HFFc6 (cell line): ENCODE results near the gene PLEKHA6. TPM values are rescaled to one million over a fixed set of nuclear protein-coding genes. Genes with fewer than 3 reads are reported as not detected.

Experiments used
- DNase-seq: peaks from one replicate; pipeline ENCODE4 v3.0.0-alpha.2; 2018
- H3K27ac Mint-ChIP-seq: 2 replicates; pipeline ENCODE4 v1.8.0; 2020; ENCODE audit warnings: mild to moderate bottlenecking, mixed read lengths
- H3K27me3 Mint-ChIP-seq: 2 replicates; pipeline ENCODE4 v1.8.0; 2021; ENCODE audit warnings: mild to moderate bottlenecking, moderate library complexity, mixed read lengths; ENCODE audit not compliant: insufficient read depth
- H3K36me3 Mint-ChIP-seq: 2 replicates; pipeline ENCODE4 v1.8.0; 2021; ENCODE audit warnings: low read depth, mixed read lengths
- H3K4me1 Mint-ChIP-seq: 2 replicates; pipeline ENCODE4 v1.8.0; 2020; ENCODE audit warnings: low read depth, mixed read lengths
- H3K4me3 Mint-ChIP-seq: 2 replicates; pipeline ENCODE4 v1.8.0; 2020; ENCODE audit warnings: mild to moderate bottlenecking, moderate library complexity, mixed read lengths
- H3K9me3 Mint-ChIP-seq: 2 replicates; pipeline ENCODE4 v1.8.0; 2020; ENCODE audit warnings: mild to moderate bottlenecking, mixed read lengths
- total RNA-seq, 6 experiments: library from RNA; stranded (reverse); fragmentation: NEBNext Ultra II Directional; extraction: Animal tissue kit (Norgen Biotek cat#: 25700); gene quantifications; 2 replicates in 1 of 6; 3 replicates in 5 of 6; pipeline ENCODE4 v1.2.3, GENCODE V29; 2021
- TF ChIP-seq, protein P1 (sequence below): fragments of 200-600 bp; sonication (generic); IDR thresholded peaks from 2 replicates; pipeline ENCODE4 v1.5.0; 2021; ENCODE audit warnings: antibody characterized with exemption, mild to moderate bottlenecking

The PLEKHA6 gene
- total RNA-seq, 6 experiments from 2014 or later: 1.3 to 2.4 (median 1.5) TPM

- no peak for DNase-seq
- no peak overlapping the region for H3K4me3 Mint-ChIP-seq
- TF ChIP-seq, protein P1, sequence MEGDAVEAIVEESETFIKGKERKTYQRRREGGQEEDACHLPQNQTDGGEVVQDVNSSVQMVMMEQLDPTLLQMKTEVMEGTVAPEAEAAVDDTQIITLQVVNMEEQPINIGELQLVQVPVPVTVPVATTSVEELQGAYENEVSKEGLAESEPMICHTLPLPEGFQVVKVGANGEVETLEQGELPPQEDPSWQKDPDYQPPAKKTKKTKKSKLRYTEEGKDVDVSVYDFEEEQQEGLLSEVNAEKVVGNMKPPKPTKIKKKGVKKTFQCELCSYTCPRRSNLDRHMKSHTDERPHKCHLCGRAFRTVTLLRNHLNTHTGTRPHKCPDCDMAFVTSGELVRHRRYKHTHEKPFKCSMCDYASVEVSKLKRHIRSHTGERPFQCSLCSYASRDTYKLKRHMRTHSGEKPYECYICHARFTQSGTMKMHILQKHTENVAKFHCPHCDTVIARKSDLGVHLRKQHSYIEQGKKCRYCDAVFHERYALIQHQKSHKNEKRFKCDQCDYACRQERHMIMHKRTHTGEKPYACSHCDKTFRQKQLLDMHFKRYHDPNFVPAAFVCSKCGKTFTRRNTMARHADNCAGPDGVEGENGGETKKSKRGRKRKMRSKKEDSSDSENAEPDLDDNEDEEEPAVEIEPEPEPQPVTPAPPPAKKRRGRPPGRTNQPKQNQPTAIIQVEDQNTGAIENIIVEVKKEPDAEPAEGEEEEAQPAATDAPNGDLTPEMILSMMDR: no peak
- no peaks in the 10 kb centered on the region for H3K36me3 Mint-ChIP-seq
- peaks cover 2% of the 10 kb centered on the region for H3K27me3 Mint-ChIP-seq
- peaks cover 15% of the 10 kb centered on the region for H3K4me1 Mint-ChIP-seq
- no peaks in the 10 kb centered on the region for H3K9me3 Mint-ChIP-seq
- no peak overlapping the region for H3K27ac Mint-ChIP-seq
Measured at GRCh38 chr1:204177133-204177532, 182.6 kb downstream of the PLEKHA6 start.

- DNase-seq: no peak
- TF ChIP-seq, protein P1: no peak
- Mint-ChIP-seq H3K4me3 (no peak overlapping the region), H3K4me1 (peaks cover 26% of the 10 kb centered on the region), H3K27ac (no peak overlapping the region), H3K27me3 (peaks cover 2% of the 10 kb centered on the region; the same call in 1 of the 2 replicates), H3K36me3 (no peaks in the 10 kb centered on the region), H3K9me3 (peaks cover 4% of the 10 kb centered on the region)
Measured at GRCh38 chr1:204176049-204176448, 183.7 kb downstream of the PLEKHA6 start.

DNA sequence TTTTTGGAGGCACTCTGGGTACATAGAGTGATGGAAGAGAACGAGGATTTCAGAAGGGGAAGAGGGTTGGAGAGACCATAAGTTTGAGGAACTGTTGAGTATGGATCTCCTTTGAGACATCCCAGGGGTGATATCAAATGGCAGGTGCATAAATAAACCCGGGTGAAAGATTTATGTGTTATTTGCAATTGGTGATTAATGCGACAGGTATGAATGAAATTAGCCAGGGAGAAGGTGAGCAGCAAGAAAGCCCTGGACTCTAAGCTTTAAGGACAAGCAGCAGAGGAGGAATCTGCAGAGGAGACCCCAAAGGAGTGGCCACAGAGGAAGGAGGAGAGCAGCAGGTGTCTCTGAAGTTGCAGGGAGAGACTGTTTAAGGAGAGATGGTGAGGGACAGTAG, 184.8 kb downstream of the PLEKHA6 start:
- Mint-ChIP-seq H3K27ac (no peak overlapping the region), H3K27me3 (peaks cover 2% of the 10 kb centered on the region; the same call in 1 of the 2 replicates), H3K36me3 (peaks cover 10% of the 10 kb centered on the region; the same call in 1 of the 2 replicates), H3K9me3 (peaks cover 13% of the 10 kb centered on the region), H3K4me1 (peaks cover 32% of the 10 kb centered on the region), H3K4me3 (no peak overlapping the region)
- DNase-seq: no peak
- TF ChIP-seq, protein P1: no peak

GRCh38 chr1:204172404-204173029, 187.2 kb downstream of the PLEKHA6 start:
- peaks cover 18% of the 10 kb centered on the region; the same call in 1 of the 2 replicates for H3K36me3 Mint-ChIP-seq
- DNase-seq: no peak
- H3K27ac Mint-ChIP-seq: peak overlapping the region; percentile 83
- peaks cover 32% of the 10 kb centered on the region for H3K4me1 Mint-ChIP-seq
- H3K27me3 Mint-ChIP-seq: no peaks in the 10 kb centered on the region
- H3K9me3 Mint-ChIP-seq: peaks cover 17% of the 10 kb centered on the region
- TF ChIP-seq, protein P1: no peak
- no peak overlapping the region for H3K4me3 Mint-ChIP-seq

- peaks cover 32% of the 10 kb centered on the region for H3K4me1 Mint-ChIP-seq
- peaks cover 18% of the 10 kb centered on the region; the same call in 1 of the 2 replicates for H3K36me3 Mint-ChIP-seq
- peak overlapping the region; percentile 83 for H3K27ac Mint-ChIP-seq
- peak overlapping the region; percentile 14 for H3K4me3 Mint-ChIP-seq
- TF ChIP-seq, protein P1: no peak
- no peaks in the 10 kb centered on the region for H3K27me3 Mint-ChIP-seq
- DNase-seq: peak; percentile 77
- peaks cover 17% of the 10 kb centered on the region for H3K9me3 Mint-ChIP-seq
Measured at GRCh38 chr1:204171751-204172178, 188.0 kb downstream of the PLEKHA6 start.
